Liver (tissue), 9 donors: Measurements from ENCODE around the gene SLC12A8. TPM values are rescaled to one million over a fixed set of nuclear protein-coding genes. Genes with fewer than 3 reads are reported as not detected.

Experiments used
- DNase-seq: peaks from one replicate; pipeline ENCODE4 v3.0.0-alpha.2; 2017; ENCODE audit warnings: low spot score
- H3K27ac ChIP-seq, 2 donors: one replicate each; pipeline ENCODE4 v1.7.0; 2013; ENCODE audit warnings: inconsistent platforms in 2 of 2, low read length in 2 of 2, control low read depth in 1 of 2, low read depth in 1 of 2, mild to moderate bottlenecking in 1 of 2
- H3K27me3 ChIP-seq, 4 donors: one replicate each; pipeline versions ENCODE4 v1.6.1 to v1.7.0; 2013; ENCODE audit warnings: low read length in 3 of 4, inconsistent platforms in 1 of 4, mild to moderate bottlenecking in 1 of 4, moderate library complexity in 1 of 4; ENCODE audit not compliant: control insufficient read depth in 4 of 4, insufficient read depth in 4 of 4
- H3K36me3 ChIP-seq, 4 donors: one replicate each; pipeline versions ENCODE4 v1.6.1 to v1.7.0; 2013; ENCODE audit warnings: low read length in 3 of 4, mild to moderate bottlenecking in 3 of 4, low read depth in 1 of 4, moderate library complexity in 1 of 4; ENCODE audit not compliant: control insufficient read depth in 4 of 4, insufficient read depth in 3 of 4
- H3K4me1 ChIP-seq, 4 donors: one replicate each; pipeline versions ENCODE4 v1.6.1 to v1.7.0; 2013; ENCODE audit warnings: low read length in 3 of 4, mild to moderate bottlenecking in 3 of 4, moderate library complexity in 1 of 4; ENCODE audit not compliant: control insufficient read depth in 4 of 4, insufficient read depth in 4 of 4
- H3K4me3 ChIP-seq, 3 donors: one replicate each; pipeline versions ENCODE4 v1.6.1 to v1.7.0; 2013; ENCODE audit warnings: low read length in 3 of 3, control low read depth in 1 of 3, low read depth in 1 of 3, mild to moderate bottlenecking in 1 of 3
- H3K9ac ChIP-seq, 2 donors: one replicate each; pipeline ENCODE4 v1.7.0; 2013; ENCODE audit warnings: low read length in 2 of 2, mild to moderate bottlenecking in 2 of 2, moderate library complexity in 2 of 2, control low read depth in 1 of 2, low read depth in 1 of 2
- H3K9me3 ChIP-seq, 4 donors: one replicate each; pipeline versions ENCODE4 v1.6.1 to v1.7.0; 2013; ENCODE audit warnings: low read length in 3 of 4; ENCODE audit not compliant: control insufficient read depth in 4 of 4
- ATF3 ChIP-seq: IDR thresholded peaks from 2 replicates; pipeline ENCODE4 v1.6.1; 2016; ENCODE audit warnings: antibody characterized with exemption
- CTCF ChIP-seq: fragments of 150-350 bp; IDR thresholded peaks from 2 replicates; pipeline ENCODE4 v1.5.1; 2017; ENCODE audit warnings: improper control_type of control experiment, low read depth, low read length; ENCODE audit not compliant: missing input control
- EGR1 ChIP-seq, 2 donors: IDR thresholded peaks; 2 replicates each; pipeline ENCODE4 v1.6.1; 2016 to 2018; ENCODE audit warnings: antibody characterized with exemption in 2 of 2, low read depth in 2 of 2
- FOXA1 ChIP-seq: IDR thresholded peaks from 2 replicates; pipeline ENCODE4 v1.6.1; 2016; ENCODE audit warnings: antibody characterized with exemption
- FOXA2 ChIP-seq: IDR thresholded peaks from 2 replicates; pipeline ENCODE4 v1.6.1; 2016; ENCODE audit warnings: antibody characterized with exemption
- GABPA ChIP-seq, 2 donors: IDR thresholded peaks in 1 of 2; conservative IDR thresholded peaks in 1 of 2; 2 replicates each; pipeline ENCODE4 v1.6.1; 2016; ENCODE audit warnings: antibody characterized with exemption in 2 of 2, mild to moderate bottlenecking in 1 of 2, moderate library complexity in 1 of 2
- HNF4A ChIP-seq, 2 donors: conservative IDR thresholded peaks; 2 replicates each; pipeline ENCODE4 v1.6.1; 2016; ENCODE audit warnings: antibody characterized with exemption in 2 of 2, mild to moderate bottlenecking in 2 of 2
- HNF4G ChIP-seq: IDR thresholded peaks from 2 replicates; pipeline ENCODE4 v1.6.1; 2016; ENCODE audit warnings: antibody characterized with exemption
- JUND ChIP-seq, 2 donors: IDR thresholded peaks; 2 replicates each; pipeline ENCODE4 v1.6.1; 2016; ENCODE audit warnings: antibody characterized with exemption in 2 of 2
- RAD21 ChIP-seq, 2 donors: IDR thresholded peaks; 2 replicates each; pipeline ENCODE4 v1.6.1; 2016; ENCODE audit warnings: antibody characterized with exemption in 2 of 2, mild to moderate bottlenecking in 2 of 2
- RXRA ChIP-seq, 2 donors: IDR thresholded peaks; 2 replicates each; pipeline ENCODE4 v1.6.1; 2017 to 2018; ENCODE audit warnings: antibody characterized with exemption in 2 of 2, mild to moderate bottlenecking in 1 of 2
- TAF1 ChIP-seq: conservative IDR thresholded peaks from 2 replicates; pipeline ENCODE4 v1.6.1; 2016; ENCODE audit warnings: antibody characterized with exemption, mild to moderate bottlenecking
- YY1 ChIP-seq: IDR thresholded peaks from 2 replicates; pipeline ENCODE4 v1.6.1; 2016; ENCODE audit warnings: antibody characterized with exemption, mild to moderate bottlenecking
- WGBS: extraction: QIAGEN DNeasy Blood & Tissue Kit; methylation state at CpG from one replicate; pipeline ENCODE4 v1.1.7; 2013; 5-methylcytosine and 5-hydroxymethylcytosine counted together
- polyA plus RNA-seq, 2 donors: library from polyadenylated mRNA; stranded (reverse) in 1 of 2; unstranded in 1 of 2; fragments of 200-250 nt in 1 of 2; fragments of >200 nt in 1 of 2; fragmentation: Nextera tagmentation in 1 of 2; extraction: Ambion mirVana in 1 of 2; gene quantifications; one replicate each; pipeline versions ENCODE4 v1.2.1 to v1.2.3, GENCODE V29; 2013 to 2015
- total RNA-seq, 2 donors: library from RNA; depleted of rRNA; stranded (reverse); fragments of >200 nt; gene quantifications; one replicate each; pipeline ENCODE4 v1.2.3, GENCODE V29; 2014
- TF ChIP-seq, protein P1 (sequence below): IDR thresholded peaks from 2 replicates; pipeline ENCODE4 v1.6.1; 2016; ENCODE audit warnings: antibody characterized with exemption, mild to moderate bottlenecking
- TF ChIP-seq, protein P2 (sequence below): IDR thresholded peaks from 2 replicates; pipeline ENCODE4 v1.6.1; 2016; ENCODE audit warnings: antibody characterized with exemption
- donor health status: healthy.
- donor health status: healthy.
- donor health status: healthy.
- donor health status: healthy.
- donor health status: healthy.

Gene SLC12A8
- total and polyA plus RNA-seq, 4 donors = 2.7 to 20.3 (median 5.5) TPM

DNA sequence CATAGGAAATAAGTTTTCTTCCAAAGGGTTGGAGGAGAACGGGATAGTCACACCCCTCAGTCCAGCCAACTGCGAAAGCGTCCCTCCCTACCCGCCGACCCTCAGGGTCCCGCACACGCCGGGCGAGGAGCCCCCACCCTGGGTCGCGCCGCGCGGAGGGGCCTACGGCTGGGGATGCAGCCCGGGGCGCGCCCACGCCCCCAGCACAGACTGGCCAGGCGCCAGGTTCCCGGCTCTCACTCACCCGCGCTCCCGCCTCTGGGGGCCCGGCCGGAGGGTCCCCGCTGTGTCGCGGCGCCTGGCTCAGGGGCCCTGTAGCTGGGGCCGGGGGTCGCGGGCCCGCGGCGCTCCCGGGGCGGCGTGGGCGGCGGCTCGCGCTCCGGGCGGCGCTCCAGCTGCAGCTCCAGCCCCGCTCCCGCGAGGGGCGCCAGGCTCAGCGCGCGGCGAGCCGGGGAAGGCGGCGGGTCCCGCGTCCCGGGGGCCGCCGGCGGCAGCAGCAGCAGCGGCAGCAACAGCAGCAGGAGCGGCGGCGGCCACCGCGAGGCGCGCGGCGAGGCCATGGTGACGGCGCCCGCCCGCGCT lies 157.1 kb downstream of the SLC12A8 start:
- peak overlapping the region; percentile 78 to 84 for H3K27ac ChIP-seq
- WGBS = under 1% methylated on average over 78 of the region's 78 CpGs
- TF ChIP-seq RXRA (IDR thresholded peaks at IDR 0.05) (no peak), FOXA1 (no peak), ATF3 (no peak), RAD21 (IDR thresholded peaks at IDR 0.05) (no peak), EGR1 (IDR thresholded peaks at IDR 0.05; ENCODE audit: low read depth in 2 of 2) (no peak), CTCF (no peak), FOXA2 (no peak), HNF4G (no peak), HNF4A (conservative IDR thresholded peaks at IDR 0.05) (no peak), TAF1 (no peak)
- TF ChIP-seq, protein P1, sequence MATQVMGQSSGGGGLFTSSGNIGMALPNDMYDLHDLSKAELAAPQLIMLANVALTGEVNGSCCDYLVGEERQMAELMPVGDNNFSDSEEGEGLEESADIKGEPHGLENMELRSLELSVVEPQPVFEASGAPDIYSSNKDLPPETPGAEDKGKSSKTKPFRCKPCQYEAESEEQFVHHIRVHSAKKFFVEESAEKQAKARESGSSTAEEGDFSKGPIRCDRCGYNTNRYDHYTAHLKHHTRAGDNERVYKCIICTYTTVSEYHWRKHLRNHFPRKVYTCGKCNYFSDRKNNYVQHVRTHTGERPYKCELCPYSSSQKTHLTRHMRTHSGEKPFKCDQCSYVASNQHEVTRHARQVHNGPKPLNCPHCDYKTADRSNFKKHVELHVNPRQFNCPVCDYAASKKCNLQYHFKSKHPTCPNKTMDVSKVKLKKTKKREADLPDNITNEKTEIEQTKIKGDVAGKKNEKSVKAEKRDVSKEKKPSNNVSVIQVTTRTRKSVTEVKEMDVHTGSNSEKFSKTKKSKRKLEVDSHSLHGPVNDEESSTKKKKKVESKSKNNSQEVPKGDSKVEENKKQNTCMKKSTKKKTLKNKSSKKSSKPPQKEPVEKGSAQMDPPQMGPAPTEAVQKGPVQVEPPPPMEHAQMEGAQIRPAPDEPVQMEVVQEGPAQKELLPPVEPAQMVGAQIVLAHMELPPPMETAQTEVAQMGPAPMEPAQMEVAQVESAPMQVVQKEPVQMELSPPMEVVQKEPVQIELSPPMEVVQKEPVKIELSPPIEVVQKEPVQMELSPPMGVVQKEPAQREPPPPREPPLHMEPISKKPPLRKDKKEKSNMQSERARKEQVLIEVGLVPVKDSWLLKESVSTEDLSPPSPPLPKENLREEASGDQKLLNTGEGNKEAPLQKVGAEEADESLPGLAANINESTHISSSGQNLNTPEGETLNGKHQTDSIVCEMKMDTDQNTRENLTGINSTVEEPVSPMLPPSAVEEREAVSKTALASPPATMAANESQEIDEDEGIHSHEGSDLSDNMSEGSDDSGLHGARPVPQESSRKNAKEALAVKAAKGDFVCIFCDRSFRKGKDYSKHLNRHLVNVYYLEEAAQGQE = no peak
- peak overlapping the region; percentile 50 to 80 (median 69) for H3K4me3 ChIP-seq
- H3K36me3 ChIP-seq = no peaks in the 10 kb centered on the region
- no peaks in the 10 kb centered on the region for H3K27me3 ChIP-seq
- H3K4me1 ChIP-seq = peaks cover 4 to 29% (median 21%) of the 10 kb centered on the region in 4 donors
- no peak for DNase-seq
- H3K9me3 ChIP-seq = no peaks in the 10 kb centered on the region
- peak overlapping the region; percentile 82 to 84 for H3K9ac ChIP-seq

DNA sequence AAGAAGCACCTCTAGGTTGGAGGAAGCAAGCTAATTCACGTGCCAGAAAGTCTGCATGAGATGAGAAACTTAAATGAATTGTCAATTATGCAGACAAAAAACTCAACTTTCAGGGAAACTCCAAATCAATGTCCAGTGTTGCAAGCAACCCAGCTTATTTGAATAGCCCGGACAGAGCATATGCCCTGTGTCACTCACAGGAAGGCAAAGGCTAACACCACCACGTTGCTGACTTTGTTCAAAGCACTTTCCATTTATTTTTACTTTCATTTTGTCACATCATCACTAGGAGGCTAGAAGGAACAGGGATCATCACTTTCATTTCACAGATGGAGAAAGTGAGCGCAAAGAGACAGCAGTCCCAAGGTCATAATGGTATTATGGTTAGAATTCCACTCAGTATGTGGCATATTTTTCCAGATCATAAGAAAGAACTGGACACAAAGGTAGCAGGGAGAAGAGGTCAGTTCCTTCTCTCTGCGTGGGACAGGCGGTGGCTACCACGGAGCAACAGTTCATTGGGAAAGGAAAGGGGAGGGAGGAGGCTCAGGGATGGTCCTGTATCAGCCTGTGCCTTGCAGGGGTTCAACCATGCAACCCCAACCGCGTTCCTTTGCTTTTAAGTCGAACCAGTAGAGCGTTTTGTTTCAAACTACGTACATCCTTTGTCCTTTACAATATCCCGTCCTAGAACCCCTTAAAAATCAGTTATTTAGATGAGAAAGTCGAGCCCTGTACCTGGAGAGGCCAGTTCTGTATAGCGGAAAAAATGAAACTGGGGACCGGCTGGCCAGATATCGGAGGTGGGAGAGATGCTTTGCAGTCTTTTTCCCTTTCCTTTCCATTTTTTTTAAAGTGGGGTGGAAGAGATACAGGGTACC lies 157.9 kb downstream of the SLC12A8 start:
- H3K4me3 ChIP-seq = peak overlapping the region; percentile 50 to 80 (median 69)
- H3K36me3 ChIP-seq = no peaks in the 10 kb centered on the region
- peak overlapping the region; percentile 82 to 84 for H3K9ac ChIP-seq
- WGBS = 2% methylated on average over 17 of the region's 17 CpGs
- peak overlapping the region; percentile 78 to 84 for H3K27ac ChIP-seq
- no peaks in the 10 kb centered on the region for H3K9me3 ChIP-seq
- peaks cover 4 to 29% (median 21%) of the 10 kb centered on the region in 4 donors for H3K4me1 ChIP-seq
- DNase-seq = no peak
- no peaks in the 10 kb centered on the region for H3K27me3 ChIP-seq
- TF ChIP-seq ATF3 = no peak
- TF ChIP-seq FOXA2 = peak; percentile 61
- peak; percentile 64 for TF ChIP-seq YY1
- TF ChIP-seq GABPA (IDR thresholded peaks at IDR 0.05 in 1 of 2, conservative IDR thresholded peaks at IDR 0.05 in 1 of 2) = no peak
- TF ChIP-seq, protein P1 = no peak
- peak; percentile 71 for TF ChIP-seq FOXA1
- TF ChIP-seq HNF4A (conservative IDR thresholded peaks at IDR 0.05) = peak; percentile 77 to 81
- peak; percentile 44 to 68 for TF ChIP-seq RAD21 (IDR thresholded peaks at IDR 0.05)
- peak in 1 of 2 donors; percentile 44 for TF ChIP-seq JUND (IDR thresholded peaks at IDR 0.05)
- no peak for TF ChIP-seq TAF1
- TF ChIP-seq RXRA (IDR thresholded peaks at IDR 0.05) = peak; percentile 47 to 78
- TF ChIP-seq, protein P2, sequence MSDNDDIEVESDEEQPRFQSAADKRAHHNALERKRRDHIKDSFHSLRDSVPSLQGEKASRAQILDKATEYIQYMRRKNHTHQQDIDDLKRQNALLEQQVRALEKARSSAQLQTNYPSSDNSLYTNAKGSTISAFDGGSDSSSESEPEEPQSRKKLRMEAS = peak; percentile 91
- no peak for TF ChIP-seq CTCF
- peak; percentile 12 for TF ChIP-seq HNF4G
- peak in 1 of 2 donors; percentile 14 for TF ChIP-seq EGR1 (IDR thresholded peaks at IDR 0.05; ENCODE audit: low read depth in 2 of 2)
